A549 (cell line): ENCODE results near the gene CCSER1. TPM values are rescaled to one million over a fixed set of nuclear protein-coding genes. Genes with fewer than 3 reads are reported as not detected.

Experiments used
- ATAC-seq, 2 experiments: fragments of 200-7000 bp in 1 of 2; fragments of >200 bp in 1 of 2; cut with Nextera tagmentation in 1 of 2; cut with Tn5 transposase in 1 of 2; 3 replicates each; pipeline versions ENCODE4 v1.8.0 to v1.9.1; 2018 to 2020; ENCODE audit warnings: mild to moderate bottlenecking in 1 of 2, moderate library complexity in 1 of 2
- CTCF ChIA-PET: fragments of 300-600 bp; sonication (Branson Sonifier 250); formaldehyde crosslinking; extraction: SDS; loops from one replicate; lab custom pipeline; 2021; ENCODE audit warnings: antibody characterized with exemption, inconsistent platforms; lab: Yijun Ruan, JAX
- POLR2A ChIA-PET: fragments of 350-600 bp; formaldehyde crosslinking; extraction: SDS; loops from one replicate; lab custom pipeline; 2021; ENCODE audit warnings: antibody characterized with exemption, inconsistent platforms; lab: Yijun Ruan, JAX
- DNase-seq, 2 experiments: peaks; one replicate each; pipeline versions ENCODE4 v3.0.0 to v3.0.0-alpha.2; 2011 to 2016; ENCODE audit warnings: low read depth in 1 of 2, low spot score in 1 of 2
- FAIRE-seq: peaks from 2 replicates; lab custom pipeline; 2011; peaks lifted over from hg19 to GRCh38; lab: Jason Lieb, UNC
- H3K27ac ChIP-seq, 2 experiments: fragments of >200 bp; sonication (Bioruptor Twin); formaldehyde crosslinking; 3 replicates each; pipeline ENCODE4 v1.5.1; 2016 to 2017
- H3K4me1 ChIP-seq: fragments of >200 bp; sonication (Bioruptor Twin); formaldehyde crosslinking; 3 replicates; pipeline ENCODE4 v1.6.1; 2016
- H3K4me2 ChIP-seq: fragments of >200 bp; sonication (Bioruptor Twin); formaldehyde crosslinking; 3 replicates; pipeline ENCODE4 v1.6.1; 2016
- H3K4me3 ChIP-seq: fragments of >200 bp; sonication (Bioruptor Twin); formaldehyde crosslinking; 3 replicates; pipeline ENCODE4 v1.5.1; 2016
- H3K9me3 ChIP-seq: fragments of >200 bp; sonication (Bioruptor Twin); formaldehyde crosslinking; 3 replicates; pipeline ENCODE4 v1.6.1; 2016
- CBX2 ChIP-seq: fragments of 200-600 bp; sonication (generic); IDR thresholded peaks from 2 replicates; pipeline ENCODE4 v1.6.1; 2016; ENCODE audit warnings: low read depth, mild to moderate bottlenecking, borderline replicate concordance
- CEBPB ChIP-seq, 2 experiments: fragments of >200 bp in 1 of 2; sonication (Bioruptor Twin) in 1 of 2; formaldehyde crosslinking in 1 of 2; IDR thresholded peaks; 2 replicates each; pipeline ENCODE4 v1.6.1; 2012 to 2016
- CTCF ChIP-seq: fragments of >200 bp; sonication (Bioruptor Twin); formaldehyde crosslinking; IDR thresholded peaks from 3 replicates; pipeline ENCODE4 v1.5.1; 2016
- E2F6 ChIP-seq: IDR thresholded peaks from 2 replicates; pipeline ENCODE4 v1.6.1; 2012; ENCODE audit warnings: low read depth, borderline replicate concordance
- EHF ChIP-seq: fragments of 250-450 bp; sonication (Bioruptor Pico); IDR thresholded peaks from 2 replicates; pipeline ENCODE4 v1.5.0; 2020; ENCODE audit warnings: mild to moderate bottlenecking
- EHMT2 ChIP-seq: fragments of 200-600 bp; sonication (generic); IDR thresholded peaks from 2 replicates; pipeline ENCODE4 v1.6.1; 2016; ENCODE audit warnings: antibody characterized with exemption, low read depth, mild to moderate bottlenecking, moderate library complexity
- EP300 ChIP-seq, 2 experiments: fragments of >200 bp; sonication (Bioruptor Twin); formaldehyde crosslinking; IDR thresholded peaks; 2 replicates in 1 of 2; 3 replicates in 1 of 2; pipeline ENCODE4 v1.6.1; 2016 to 2017
- ESRRA ChIP-seq: fragments of 150-350 bp; IDR thresholded peaks from 2 replicates; pipeline ENCODE4 v1.6.1; 2014; ENCODE audit warnings: mild to moderate bottlenecking, low read length, borderline replicate concordance
- FOXS1 ChIP-seq: fragments of 250-450 bp; sonication (Bioruptor Pico); IDR thresholded peaks from 2 replicates; pipeline ENCODE4 v1.5.0; 2020; ENCODE audit warnings: mild to moderate bottlenecking, moderate library complexity
- HDAC2 ChIP-seq: fragments of 200-600 bp; sonication (generic); IDR thresholded peaks from 2 replicates; pipeline ENCODE4 v1.6.1; 2016
- HOXA7 ChIP-seq: fragments of 250-450 bp; sonication (Bioruptor Pico); IDR thresholded peaks from 2 replicates; pipeline ENCODE4 v1.5.0; 2020; ENCODE audit warnings: mild to moderate bottlenecking, moderate library complexity
- JUNB ChIP-seq: fragments of >200 bp; sonication (Bioruptor Twin); formaldehyde crosslinking; IDR thresholded peaks from 2 replicates; pipeline ENCODE4 v1.6.1; 2016
- MAFK ChIP-seq: fragments of 450-650 bp; IDR thresholded peaks from 2 replicates; pipeline ENCODE4 v1.6.1; 2014; ENCODE audit not compliant: partially characterized antibody
- MAX ChIP-seq: IDR thresholded peaks from 2 replicates; pipeline ENCODE4 v1.6.1; 2012
- MYC ChIP-seq: IDR thresholded peaks from 2 replicates; pipeline ENCODE4 v1.6.1; 2012; ENCODE audit warnings: mild to moderate bottlenecking, inconsistent platforms, low read length, improper control_type of control experiment, borderline replicate concordance
- PBX3 ChIP-seq: IDR thresholded peaks from 2 replicates; pipeline ENCODE4 v1.6.1; 2012
- POLR2A ChIP-seq: IDR thresholded peaks from 2 replicates; pipeline ENCODE4 v1.6.1; 2012; ENCODE audit warnings: mild to moderate bottlenecking, low read length
- RAD21 ChIP-seq, 2 experiments: fragments of >200 bp in 1 of 2; sonication (Bioruptor Twin) in 1 of 2; formaldehyde crosslinking in 1 of 2; IDR thresholded peaks in 1 of 2; conservative IDR thresholded peaks in 1 of 2; 2 replicates in 1 of 2; 3 replicates in 1 of 2; pipeline ENCODE4 v1.6.1; 2012 to 2018; ENCODE audit warnings: inconsistent platforms in 1 of 2
- RARB ChIP-seq: fragments of 250-450 bp; sonication (Bioruptor Pico); IDR thresholded peaks from 2 replicates; pipeline ENCODE4 v1.8.0; 2021; ENCODE audit warnings: mild to moderate bottlenecking, moderate library complexity
- RCOR1 ChIP-seq: fragments of 150-350 bp; IDR thresholded peaks from 2 replicates; pipeline ENCODE4 v1.6.1; 2014; ENCODE audit warnings: antibody characterized with exemption, low read length, low read depth
- REST ChIP-seq: fragments of 200-600 bp; sonication (generic); IDR thresholded peaks from 2 replicates; pipeline ENCODE4 v1.6.1; 2016; ENCODE audit warnings: antibody characterized with exemption, mild to moderate bottlenecking, moderate library complexity
- SMC3 ChIP-seq: fragments of >200 bp; sonication (Bioruptor Twin); formaldehyde crosslinking; IDR thresholded peaks from 3 replicates; pipeline ENCODE4 v1.6.1; 2018; ENCODE audit warnings: inconsistent platforms
- SREBF2 ChIP-seq: fragments of 450-650 bp; IDR thresholded peaks from 2 replicates; pipeline ENCODE4 v1.6.1; 2014; ENCODE audit warnings: mild to moderate bottlenecking, moderate library complexity
- TFCP2L1 ChIP-seq: fragments of 250-450 bp; sonication (Bioruptor Pico); IDR thresholded peaks from 2 replicates; pipeline ENCODE4 v1.5.0; 2021; ENCODE audit warnings: mild to moderate bottlenecking
- TP53 ChIP-seq: fragments of 250-450 bp; sonication (Bioruptor Pico); IDR thresholded peaks from 2 replicates; pipeline ENCODE4 v1.5.0; 2021; ENCODE audit warnings: mild to moderate bottlenecking, moderate library complexity
- ZC3H11A ChIP-seq: fragments of 450-650 bp; IDR thresholded peaks from 2 replicates; pipeline ENCODE4 v1.6.1; 2014; ENCODE audit warnings: antibody characterized with exemption, mild to moderate bottlenecking
- ZFP36 ChIP-seq: fragments of 450-650 bp; IDR thresholded peaks from 2 replicates; pipeline ENCODE4 v1.6.1; 2014; ENCODE audit warnings: borderline replicate concordance; ENCODE audit not compliant: partially characterized antibody
- ZSCAN20 ChIP-seq: fragments of 250-450 bp; sonication (Bioruptor Pico); IDR thresholded peaks from 2 replicates; pipeline ENCODE4 v1.8.0; 2022; ENCODE audit warnings: mild to moderate bottlenecking, moderate library complexity
- WGBS: methylation state at CpG from one replicate; pipeline ENCODE4 v1.1.6; 2017; ENCODE audit errors: missing lambda C conversion rate; 5-methylcytosine and 5-hydroxymethylcytosine counted together
- polyA plus RNA-seq, 4 experiments: library from polyadenylated mRNA; depleted of rRNA in 3 of 4; stranded (reverse); fragments of >200 nt; fragmentation: RNase III in 1 of 4; extraction: RNeasy Plus Mini Kit Qiagen cat#74134 plus additional on column Dnase treatment in 1 of 4; gene quantifications; 2 replicates in 3 of 4; 3 replicates in 1 of 4; pipeline ENCODE4 v1.2.3, GENCODE V29; 2011 to 2017

Gene CCSER1
- polyA plus RNA-seq, 2 of the 4 experiments (the other 2 are of a cell fraction) = 0.06 TPM; not detected in 1

GRCh38 chr4:90598741-90599140 lies 471.5 kb downstream of the CCSER1 start:
- TF ChIP-seq RARB (CRISPR knock-in tag) (no peak), RCOR1 (no peak), EHMT2 (no peak), MAFK (no peak), HOXA7 (no peak), TP53 (CRISPR knock-in tag) (no peak), EHF (CRISPR knock-in tag) (no peak), HDAC2 (no peak), SREBF2 (no peak), CTCF (no peak), MYC (no peak), POLR2A (no peak), CEBPB (IDR thresholded peaks at IDR 0.05) (no peak), RAD21 (conservative IDR thresholded peaks at IDR 0.05 in 1 of 2, IDR thresholded peaks at IDR 0.05 in 1 of 2) (no peak), FOXS1 (CRISPR knock-in tag) (no peak), EP300 (IDR thresholded peaks at IDR 0.05) (no peak), PBX3 (no peak), CBX2 (no peak)
- 45% methylated on average over 1 of the region's 2 CpGs for WGBS
- no peak overlapping the region for H3K27ac ChIP-seq
- DNase-seq = no peak
- H3K4me2 ChIP-seq = no peak overlapping the region
- POLR2A ChIA-PET = no interaction called here
- H3K4me3 ChIP-seq = no peak overlapping the region
- no peaks in the 10 kb centered on the region for H3K9me3 ChIP-seq
- H3K4me1 ChIP-seq = no peaks in the 10 kb centered on the region
- no peak for FAIRE-seq
- no peak for ATAC-seq
- CTCF ChIA-PET = no interaction called here

- DNase-seq (no peak), ATAC-seq (no peak), FAIRE-seq (no peak)
- POLR2A ChIA-PET = interaction anchor here (0.6 kb wide), 1 partner anchor 685 kb away, joined by 3 read pairs; no protein-coding TSS in a partner anchor
- Histone ChIP-seq H3K4me3 (no peak overlapping the region), H3K4me2 (no peak overlapping the region)
- no peak for TF ChIP-seq HOXA7
- TF ChIP-seq, all 56 proteins: peak for 0
- no peaks in the 10 kb centered on the region for H3K9me3 ChIP-seq
- H3K27ac ChIP-seq = no peak overlapping the region
- CTCF ChIA-PET = no interaction called here
- 47% methylated on average over 4 of the region's 4 CpGs for WGBS
- H3K4me1 ChIP-seq = no peaks in the 10 kb centered on the region
Observed at GRCh38 chr4:90602726-90603125, 475.5 kb downstream of the CCSER1 start.

- Histone ChIP-seq H3K4me2 (no peak overlapping the region), H3K9me3 (no peaks in the 10 kb centered on the region), H3K27ac (no peak overlapping the region), H3K4me1 (no peaks in the 10 kb centered on the region), H3K4me3 (no peak overlapping the region)
- no peak for DNase-seq
- POLR2A ChIA-PET = no interaction called here
- TF ChIP-seq TFCP2L1 (CRISPR knock-in tag) = no peak
- TF ChIP-seq MYC = no peak
- no peak for TF ChIP-seq MAX
- TF ChIP-seq ZC3H11A = no peak
- no peak for TF ChIP-seq FOXS1 (CRISPR knock-in tag)
- TF ChIP-seq ZSCAN20 (CRISPR knock-in tag) = no peak
- no peak for TF ChIP-seq ESRRA
- no peak for TF ChIP-seq JUNB
- TF ChIP-seq E2F6 = no peak
- TF ChIP-seq ZFP36 = no peak
- no peak for TF ChIP-seq RAD21 (conservative IDR thresholded peaks at IDR 0.05 in 1 of 2, IDR thresholded peaks at IDR 0.05 in 1 of 2)
- TF ChIP-seq SREBF2 = no peak
- no peak for TF ChIP-seq REST
- TF ChIP-seq SMC3 = no peak
- CTCF ChIA-PET = interaction anchor here (1.6 kb wide), 1 partner anchor 11 kb away, joined by 3 read pairs; no protein-coding TSS in a partner anchor
- 61% methylated on average over 2 of the region's 2 CpGs for WGBS
- FAIRE-seq = no peak
- no peak for ATAC-seq
Observed at GRCh38 chr4:90603540-90603939, 476.3 kb downstream of the CCSER1 start.
